Measurements from ENCODE around the gene CTRB2.

The CTRB2 gene

GRCh38 chr16:75188832-75189477, 18.0 kb downstream of the CTRB2 start:
- TF ChIP-seq CTCF (IDR thresholded peaks at IDR 0.05; ENCODE audit: borderline replicate concordance, control extremely low read depth, extremely low read depth, insufficient read depth, missing control alignments), result no peak
- DNase-seq (ENCODE audit: low spot score), result no peak
- in situ Hi-C loops (cut with MboI; ENCODE audit: low sequenced_read_pairs, unreplicated experiment), result no loop called here

GRCh38 chr16:75181630-75182029, 25.3 kb downstream of the CTRB2 start:
- no peak for DNase-seq (ENCODE audit: low spot score)
- in situ Hi-C loops (cut with MboI; ENCODE audit: low sequenced_read_pairs, unreplicated experiment), result no loop called here
- TF ChIP-seq CTCF (IDR thresholded peaks at IDR 0.05; ENCODE audit: borderline replicate concordance, control extremely low read depth, extremely low read depth, insufficient read depth, missing control alignments), result no peak

- TF ChIP-seq CTCF (IDR thresholded peaks at IDR 0.05; ENCODE audit: borderline replicate concordance, control extremely low read depth, extremely low read depth, insufficient read depth, missing control alignments), result no peak
- in situ Hi-C loops (cut with MboI; ENCODE audit: low sequenced_read_pairs, unreplicated experiment), result no loop called here
- no peak for DNase-seq (ENCODE audit: low spot score)
Observed at GRCh38 chr16:75179208-75179607, 27.8 kb downstream of the CTRB2 start.

- in situ Hi-C loops (cut with MboI; ENCODE audit: low sequenced_read_pairs, unreplicated experiment), result no loop called here
- no peak for DNase-seq (ENCODE audit: low spot score)
- TF ChIP-seq CTCF (IDR thresholded peaks at IDR 0.05; ENCODE audit: borderline replicate concordance, control extremely low read depth, extremely low read depth, insufficient read depth, missing control alignments), result no peak
Observed at GRCh38 chr16:75176926-75177325, 30.0 kb downstream of the CTRB2 start.

- in situ Hi-C loops (cut with MboI; ENCODE audit: low sequenced_read_pairs, unreplicated experiment), result no loop called here
- TF ChIP-seq CTCF (IDR thresholded peaks at IDR 0.05; ENCODE audit: borderline replicate concordance, control extremely low read depth, extremely low read depth, insufficient read depth, missing control alignments), result no peak
- DNase-seq (ENCODE audit: low spot score), result no peak
Observed at GRCh38 chr16:75175074-75175473, 31.9 kb downstream of the CTRB2 start.

- in situ Hi-C loops (cut with MboI; ENCODE audit: low sequenced_read_pairs, unreplicated experiment), result no loop called here
- no peak for DNase-seq (ENCODE audit: low spot score)
- no peak for TF ChIP-seq CTCF (IDR thresholded peaks at IDR 0.05; ENCODE audit: borderline replicate concordance, control extremely low read depth, extremely low read depth, insufficient read depth, missing control alignments)
Observed at GRCh38 chr16:75172578-75172977, 34.4 kb downstream of the CTRB2 start.

Measured in GM13976 (cell line).